ENCODE measurements around the gene ELL2.

DNA sequence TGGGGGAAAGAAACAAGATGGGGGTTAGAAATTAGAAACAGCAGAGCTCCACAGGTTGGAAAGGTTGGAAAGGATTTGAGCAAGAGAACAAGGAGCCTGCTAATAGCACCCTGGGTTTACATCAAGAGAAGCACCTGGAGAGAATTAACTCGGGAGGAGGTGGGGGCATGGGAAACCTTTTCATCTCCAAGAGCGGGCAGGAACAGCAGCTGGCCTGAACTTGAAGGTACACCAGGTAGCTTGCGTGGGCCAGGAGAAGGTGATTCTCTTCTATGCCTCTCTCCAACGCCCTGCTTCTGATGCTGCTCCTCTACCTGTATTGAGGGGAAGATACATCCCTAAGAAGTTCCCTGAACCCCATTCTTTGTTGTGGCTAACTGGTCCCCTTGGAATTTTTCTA, 102.0 kb downstream of the ELL2 start:
- TF ChIP-seq, protein P1, sequence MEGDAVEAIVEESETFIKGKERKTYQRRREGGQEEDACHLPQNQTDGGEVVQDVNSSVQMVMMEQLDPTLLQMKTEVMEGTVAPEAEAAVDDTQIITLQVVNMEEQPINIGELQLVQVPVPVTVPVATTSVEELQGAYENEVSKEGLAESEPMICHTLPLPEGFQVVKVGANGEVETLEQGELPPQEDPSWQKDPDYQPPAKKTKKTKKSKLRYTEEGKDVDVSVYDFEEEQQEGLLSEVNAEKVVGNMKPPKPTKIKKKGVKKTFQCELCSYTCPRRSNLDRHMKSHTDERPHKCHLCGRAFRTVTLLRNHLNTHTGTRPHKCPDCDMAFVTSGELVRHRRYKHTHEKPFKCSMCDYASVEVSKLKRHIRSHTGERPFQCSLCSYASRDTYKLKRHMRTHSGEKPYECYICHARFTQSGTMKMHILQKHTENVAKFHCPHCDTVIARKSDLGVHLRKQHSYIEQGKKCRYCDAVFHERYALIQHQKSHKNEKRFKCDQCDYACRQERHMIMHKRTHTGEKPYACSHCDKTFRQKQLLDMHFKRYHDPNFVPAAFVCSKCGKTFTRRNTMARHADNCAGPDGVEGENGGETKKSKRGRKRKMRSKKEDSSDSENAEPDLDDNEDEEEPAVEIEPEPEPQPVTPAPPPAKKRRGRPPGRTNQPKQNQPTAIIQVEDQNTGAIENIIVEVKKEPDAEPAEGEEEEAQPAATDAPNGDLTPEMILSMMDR (IDR thresholded peaks at IDR 0.05): no peak
- TF ChIP-seq POLR2A (IDR thresholded peaks at IDR 0.05) (no peak), POLR2AphosphoS5 (IDR thresholded peaks at IDR 0.05) (no peak)

Data from prostate gland (tissue), 2 donors.